ENCODE measurements around the gene CDK6. TPM values are rescaled to one million over a fixed set of nuclear protein-coding genes. Genes with fewer than 3 reads are reported as not detected.
"Not testable (repeated sequence)": the region's sequence is repeated elsewhere in the genome, so short reads cannot be mapped to it uniquely, and the experiment has no call there.

The CDK6 gene
- total and polyA plus RNA-seq, 2 donors, result 6.5 to 42.0 TPM

GRCh38 chr7:92613214-92613613 lies 223.2 kb downstream of the CDK6 start:
- Histone ChIP-seq H3K4me3 (ENCODE audit: low read length in 2 of 2) (no peak overlapping the region), H3K27me3 (ENCODE audit: control insufficient read depth in 2 of 2, insufficient read depth in 1 of 2, low read length in 1 of 2) (no peaks in the 10 kb centered on the region), H3K4me1 (ENCODE audit: control insufficient read depth in 2 of 2, insufficient read depth in 2 of 2, low read length in 2 of 2) (no peaks in the 10 kb centered on the region), H3K27ac (ENCODE audit: low read depth in 1 of 2, low read length in 1 of 2) (no peak overlapping the region), H3K36me3 (ENCODE audit: control insufficient read depth in 2 of 2, insufficient read depth in 2 of 2, low read length in 1 of 2) (peaks cover 24 to 62% of the 10 kb centered on the region in 2 donors), H3K9me3 (ENCODE audit: control insufficient read depth in 2 of 2, insufficient read depth in 1 of 2, low read length in 1 of 2) (no peaks in the 10 kb centered on the region)
- no peak for DNase-seq (ENCODE audit: low read depth in 6 of 9, low spot score in 9 of 9)

- H3K4me3 ChIP-seq (ENCODE audit: low read length in 2 of 2), result no peak overlapping the region
- no peak for DNase-seq (ENCODE audit: low read depth in 6 of 9, low spot score in 9 of 9)
- no peak overlapping the region for H3K27ac ChIP-seq (ENCODE audit: low read depth in 1 of 2, low read length in 1 of 2)
- peaks cover 19 to 56% of the 10 kb centered on the region in 2 donors for H3K36me3 ChIP-seq (ENCODE audit: control insufficient read depth in 2 of 2, insufficient read depth in 2 of 2, low read length in 1 of 2)
- no peaks in the 10 kb centered on the region for H3K9me3 ChIP-seq (ENCODE audit: control insufficient read depth in 2 of 2, insufficient read depth in 1 of 2, low read length in 1 of 2)
- WGBS, result 93% methylated on average over 2 of the region's 2 CpGs
- H3K27me3 ChIP-seq (ENCODE audit: control insufficient read depth in 2 of 2, insufficient read depth in 1 of 2, low read length in 1 of 2), result no peaks in the 10 kb centered on the region
- H3K4me1 ChIP-seq (ENCODE audit: control insufficient read depth in 2 of 2, insufficient read depth in 2 of 2, low read length in 2 of 2), result no peaks in the 10 kb centered on the region
These were observed 223.9 kb downstream of the CDK6 start for GRCh38 chr7:92612501-92612900.

GRCh38 chr7:92611735-92612134 lies 224.6 kb downstream of the CDK6 start:
- Histone ChIP-seq H3K36me3 (ENCODE audit: control insufficient read depth in 2 of 2, insufficient read depth in 2 of 2, low read length in 1 of 2) (peaks cover 14 to 52% of the 10 kb centered on the region in 2 donors), H3K27me3 (ENCODE audit: control insufficient read depth in 2 of 2, insufficient read depth in 1 of 2, low read length in 1 of 2) (no peaks in the 10 kb centered on the region), H3K9me3 (ENCODE audit: control insufficient read depth in 2 of 2, insufficient read depth in 1 of 2, low read length in 1 of 2) (no peaks in the 10 kb centered on the region), H3K4me3 (ENCODE audit: low read length in 2 of 2) (no peak overlapping the region), H3K4me1 (ENCODE audit: control insufficient read depth in 2 of 2, insufficient read depth in 2 of 2, low read length in 2 of 2) (no peaks in the 10 kb centered on the region), H3K27ac (ENCODE audit: low read depth in 1 of 2, low read length in 1 of 2) (no peak overlapping the region)
- DNase-seq (ENCODE audit: low read depth in 6 of 9, low spot score in 9 of 9), result no peak

GRCh38 chr7:92609921-92610518 lies 226.4 kb downstream of the CDK6 start:
- Histone ChIP-seq H3K27ac (ENCODE audit: low read depth in 1 of 2, low read length in 1 of 2) (no peak overlapping the region), H3K4me1 (ENCODE audit: control insufficient read depth in 2 of 2, insufficient read depth in 2 of 2, low read length in 2 of 2) (no peaks in the 10 kb centered on the region), H3K27me3 (ENCODE audit: control insufficient read depth in 2 of 2, insufficient read depth in 1 of 2, low read length in 1 of 2) (no peaks in the 10 kb centered on the region), H3K9me3 (ENCODE audit: control insufficient read depth in 2 of 2, insufficient read depth in 1 of 2, low read length in 1 of 2) (no peaks in the 10 kb centered on the region), H3K36me3 (ENCODE audit: control insufficient read depth in 2 of 2, insufficient read depth in 2 of 2, low read length in 1 of 2) (peaks cover 10 to 39% of the 10 kb centered on the region in 2 donors), H3K4me3 (ENCODE audit: low read length in 2 of 2) (no peak overlapping the region)
- DNase-seq (ENCODE audit: low read depth in 6 of 9, low spot score in 9 of 9), result peak in 2 of 9 donors; percentile 26 to 61
- 76% methylated on average over 5 of the region's 5 CpGs for WGBS

GRCh38 chr7:92608380-92609322 lies 227.7 kb downstream of the CDK6 start:
- no peak for DNase-seq (ENCODE audit: low read depth in 6 of 9, low spot score in 9 of 9)
- 92% methylated on average over 27 of the region's 27 CpGs for WGBS
- H3K36me3 ChIP-seq (ENCODE audit: control insufficient read depth in 2 of 2, insufficient read depth in 2 of 2, low read length in 1 of 2), result peaks cover 3 to 27% of the 10 kb centered on the region in 2 donors
- no peaks in the 10 kb centered on the region for H3K4me1 ChIP-seq (ENCODE audit: control insufficient read depth in 2 of 2, insufficient read depth in 2 of 2, low read length in 2 of 2)
- no peak overlapping the region for H3K27ac ChIP-seq (ENCODE audit: low read depth in 1 of 2, low read length in 1 of 2)
- H3K9me3 ChIP-seq (ENCODE audit: control insufficient read depth in 2 of 2, insufficient read depth in 1 of 2, low read length in 1 of 2), result no peaks in the 10 kb centered on the region
- H3K4me3 ChIP-seq (ENCODE audit: low read length in 2 of 2), result no peak overlapping the region
- H3K27me3 ChIP-seq (ENCODE audit: control insufficient read depth in 2 of 2, insufficient read depth in 1 of 2, low read length in 1 of 2), result no peaks in the 10 kb centered on the region

GRCh38 chr7:92606985-92607384 lies 229.4 kb downstream of the CDK6 start:
- Histone ChIP-seq H3K4me3 (ENCODE audit: low read length in 2 of 2) (no peak overlapping the region), H3K9me3 (ENCODE audit: control insufficient read depth in 2 of 2, insufficient read depth in 1 of 2, low read length in 1 of 2) (no peaks in the 10 kb centered on the region), H3K27me3 (ENCODE audit: control insufficient read depth in 2 of 2, insufficient read depth in 1 of 2, low read length in 1 of 2) (no peaks in the 10 kb centered on the region), H3K27ac (ENCODE audit: low read depth in 1 of 2, low read length in 1 of 2) (no peak overlapping the region), H3K4me1 (ENCODE audit: control insufficient read depth in 2 of 2, insufficient read depth in 2 of 2, low read length in 2 of 2) (no peaks in the 10 kb centered on the region), H3K36me3 (ENCODE audit: control insufficient read depth in 2 of 2, insufficient read depth in 2 of 2, low read length in 1 of 2) (peaks cover 3 to 16% of the 10 kb centered on the region in 2 donors)
- no peak for DNase-seq (ENCODE audit: low read depth in 6 of 9, low spot score in 9 of 9)
- 96% methylated on average over 4 of the region's 4 CpGs for WGBS

- peaks cover 3 to 15% of the 10 kb centered on the region in 2 donors for H3K36me3 ChIP-seq (ENCODE audit: control insufficient read depth in 2 of 2, insufficient read depth in 2 of 2, low read length in 1 of 2)
- H3K4me1 ChIP-seq (ENCODE audit: control insufficient read depth in 2 of 2, insufficient read depth in 2 of 2, low read length in 2 of 2); H3K4me3 ChIP-seq (ENCODE audit: low read length in 2 of 2); DNase-seq (ENCODE audit: low read depth in 6 of 9, low spot score in 9 of 9); H3K27me3 ChIP-seq (ENCODE audit: control insufficient read depth in 2 of 2, insufficient read depth in 1 of 2, low read length in 1 of 2); H3K9me3 ChIP-seq (ENCODE audit: control insufficient read depth in 2 of 2, insufficient read depth in 1 of 2, low read length in 1 of 2); H3K27ac ChIP-seq (ENCODE audit: low read depth in 1 of 2, low read length in 1 of 2): not testable (repeated sequence)
- 96% methylated on average over 7 of the region's 7 CpGs for WGBS
These were observed 231.9 kb downstream of the CDK6 start for GRCh38 chr7:92604517-92604916.

- WGBS, result 99% methylated on average over 1 of the region's 1 CpG
- peaks cover 3 to 7% of the 10 kb centered on the region in 2 donors for H3K36me3 ChIP-seq (ENCODE audit: control insufficient read depth in 2 of 2, insufficient read depth in 2 of 2, low read length in 1 of 2)
These were observed 233.3 kb downstream of the CDK6 start for GRCh38 chr7:92603089-92603445.

GRCh38 chr7:92602352-92603088 lies 233.9 kb downstream of the CDK6 start:
- 99% methylated on average over 2 of the region's 2 CpGs for WGBS
- no peaks in the 10 kb centered on the region for H3K27me3 ChIP-seq (ENCODE audit: control insufficient read depth in 2 of 2, insufficient read depth in 1 of 2, low read length in 1 of 2)
- H3K9me3 ChIP-seq (ENCODE audit: control insufficient read depth in 2 of 2, insufficient read depth in 1 of 2, low read length in 1 of 2), result no peaks in the 10 kb centered on the region
- DNase-seq (ENCODE audit: low read depth in 6 of 9, low spot score in 9 of 9), result no peak
- no peak overlapping the region for H3K4me3 ChIP-seq (ENCODE audit: low read length in 2 of 2)
- H3K27ac ChIP-seq (ENCODE audit: low read depth in 1 of 2, low read length in 1 of 2), result no peak overlapping the region
- H3K36me3 ChIP-seq (ENCODE audit: control insufficient read depth in 2 of 2, insufficient read depth in 2 of 2, low read length in 1 of 2), result peaks cover 3 to 7% of the 10 kb centered on the region in 2 donors
- no peaks in the 10 kb centered on the region for H3K4me1 ChIP-seq (ENCODE audit: control insufficient read depth in 2 of 2, insufficient read depth in 2 of 2, low read length in 2 of 2)

More at GRCh38 chr7:92603089-92603445, 233.3 kb downstream of the CDK6 start:
- no peak for DNase-seq (ENCODE audit: low read depth in 6 of 9, low spot score in 9 of 9)
- H3K4me3 ChIP-seq (ENCODE audit: low read length in 2 of 2), result no peak overlapping the region
- H3K9me3 ChIP-seq (ENCODE audit: control insufficient read depth in 2 of 2, insufficient read depth in 1 of 2, low read length in 1 of 2), result no peaks in the 10 kb centered on the region
- H3K27ac ChIP-seq (ENCODE audit: low read depth in 1 of 2, low read length in 1 of 2), result no peak overlapping the region
- H3K4me1 ChIP-seq (ENCODE audit: control insufficient read depth in 2 of 2, insufficient read depth in 2 of 2, low read length in 2 of 2), result no peaks in the 10 kb centered on the region
- no peaks in the 10 kb centered on the region for H3K27me3 ChIP-seq (ENCODE audit: control insufficient read depth in 2 of 2, insufficient read depth in 1 of 2, low read length in 1 of 2)
